HG02798 (cell line): ENCODE results near the gene CPM.
"Not testable (repeated sequence)": the region's sequence is repeated elsewhere in the genome, so short reads cannot be mapped to it uniquely, and the experiment has no call there.

Source experiments
- ATAC-seq: cut with Tn5 transposase; IDR thresholded peaks from one replicate; pipeline ENCODE4 v1.9.1; 2021; ENCODE audit warnings: mild to moderate bottlenecking; ENCODE audit not compliant: unreplicated experiment, poor library complexity

The CPM gene

GRCh38 chr12:68833508-68833907 lies 99.5 kb downstream of the CPM start:
- ATAC-seq: no peak

- no peak for ATAC-seq
Observed at GRCh38 chr12:68832504-68832867, 100.5 kb downstream of the CPM start.

- no peak for ATAC-seq
Observed at GRCh38 chr12:68831751-68832503, 101.0 kb downstream of the CPM start.

- no peak for ATAC-seq
Observed at GRCh38 chr12:68831272-68831671, 101.7 kb downstream of the CPM start.

GRCh38 chr12:68828672-68829068 lies 104.3 kb downstream of the CPM start:
- no peak for ATAC-seq

GRCh38 chr12:68827895-68828671 lies 104.9 kb downstream of the CPM start:
- ATAC-seq: no peak

GRCh38 chr12:68825569-68826217 lies 107.3 kb downstream of the CPM start:
- ATAC-seq: no peak

GRCh38 chr12:68824597-68825250 lies 108.2 kb downstream of the CPM start:
- ATAC-seq: no peak

- no peak for ATAC-seq
Observed at GRCh38 chr12:68824131-68824530, 108.8 kb downstream of the CPM start.

GRCh38 chr12:68823696-68824095 lies 109.3 kb downstream of the CPM start:
- no peak for ATAC-seq

GRCh38 chr12:68821357-68822188 lies 111.4 kb downstream of the CPM start:
- no peak for ATAC-seq

GRCh38 chr12:68819481-68819880 lies 113.5 kb downstream of the CPM start:
- ATAC-seq: not testable (repeated sequence)

- no peak for ATAC-seq
Observed at GRCh38 chr12:68815928-68816800, 116.8 kb downstream of the CPM start.

GRCh38 chr12:68815232-68815927 lies 117.6 kb downstream of the CPM start:
- no peak for ATAC-seq

- ATAC-seq: no peak
Observed at GRCh38 chr12:68814490-68815231, 118.3 kb downstream of the CPM start.

- no peak for ATAC-seq
Observed at GRCh38 chr12:68813242-68813593, 119.8 kb downstream of the CPM start.

GRCh38 chr12:68812553-68813241 lies 120.3 kb downstream of the CPM start:
- no peak for ATAC-seq
